GM19240 (cell line): ENCODE measurements around the gene SCGB3A2.
"Not testable (repeated sequence)": the region's sequence is repeated elsewhere in the genome, so short reads cannot be mapped to it uniquely, and the experiment has no call there.

Experiments used
- DNase-seq: peaks from one replicate; pipeline ENCODE4 v3.0.0; 2011; ENCODE audit warnings: low spot score; ENCODE audit not compliant: insufficient read length

Gene SCGB3A2

DNA sequence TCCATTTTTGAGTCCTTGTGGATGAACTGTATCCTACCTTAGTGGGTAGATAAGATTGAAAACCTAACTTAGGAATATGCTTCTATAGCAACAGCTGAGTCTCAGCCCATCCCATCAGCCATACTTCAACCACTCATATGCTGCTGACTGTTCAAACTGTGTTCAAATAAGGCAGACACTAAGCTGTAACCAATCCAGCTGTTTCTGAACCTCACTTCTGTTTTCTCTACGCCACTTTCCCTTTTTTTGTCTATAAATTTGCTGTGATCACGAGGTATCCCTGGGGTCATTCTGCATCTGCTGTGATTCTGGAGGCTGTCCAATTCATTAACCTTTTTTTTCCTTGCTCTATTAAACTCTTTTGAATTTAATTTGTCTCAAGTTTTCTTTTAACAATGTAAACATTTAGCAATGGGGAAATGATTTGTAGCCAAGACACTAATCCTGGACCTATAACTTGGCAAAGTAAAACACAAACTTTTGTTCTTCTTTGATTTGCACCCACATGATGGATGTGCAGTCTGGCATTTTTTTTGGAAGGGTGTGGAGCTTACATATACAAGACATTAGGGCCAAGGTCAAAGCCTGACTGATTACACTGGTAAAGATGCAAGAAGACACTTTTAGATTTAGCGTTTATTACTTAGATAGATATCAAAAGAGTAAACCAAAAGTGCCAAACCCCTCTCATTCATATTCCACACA is 14.9 kb upstream of the SCGB3A2 start:
- DNase-seq, result no peak

DNA sequence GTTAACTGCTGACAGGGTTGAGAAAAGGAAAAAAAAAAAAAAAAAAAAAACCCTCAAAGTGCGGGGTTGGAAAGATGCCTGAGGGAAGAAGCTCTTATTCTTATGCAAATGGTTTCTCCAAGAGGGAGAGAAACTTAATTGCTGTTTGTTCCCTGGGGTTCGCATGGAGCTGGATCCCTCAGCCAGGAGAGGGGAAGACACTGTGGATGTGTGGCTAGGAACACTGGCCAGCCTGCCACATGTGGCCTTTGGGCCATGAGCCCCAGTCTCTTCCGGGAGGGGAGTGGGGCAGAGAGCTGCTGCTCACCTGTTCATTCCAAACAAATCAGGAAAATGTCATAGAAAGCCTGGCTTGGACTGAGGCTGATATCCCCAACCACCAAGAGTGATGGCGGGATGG is 9.4 kb upstream of the SCGB3A2 start:
- no peak for DNase-seq

DNA sequence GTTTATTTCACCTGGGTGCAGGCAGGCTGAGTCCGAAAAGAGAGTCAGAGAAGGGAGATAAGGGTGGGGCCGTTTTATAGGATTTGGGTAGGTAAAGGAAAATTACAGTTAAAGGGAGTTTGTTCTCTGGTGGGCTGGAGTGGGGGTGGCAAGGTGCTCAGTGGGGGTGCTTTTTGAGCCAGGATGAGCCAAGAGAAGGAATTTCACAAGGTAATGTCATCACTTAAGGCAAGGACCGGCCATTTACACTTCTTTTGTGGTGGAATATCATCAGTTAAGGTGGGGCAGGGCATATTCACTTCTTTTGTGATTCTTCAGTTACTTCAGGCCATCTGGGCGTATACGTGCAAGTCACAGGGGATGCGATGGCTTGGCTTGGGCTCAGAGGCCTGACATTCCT is 8.6 kb upstream of the SCGB3A2 start:
- not testable (repeated sequence) for DNase-seq

DNA sequence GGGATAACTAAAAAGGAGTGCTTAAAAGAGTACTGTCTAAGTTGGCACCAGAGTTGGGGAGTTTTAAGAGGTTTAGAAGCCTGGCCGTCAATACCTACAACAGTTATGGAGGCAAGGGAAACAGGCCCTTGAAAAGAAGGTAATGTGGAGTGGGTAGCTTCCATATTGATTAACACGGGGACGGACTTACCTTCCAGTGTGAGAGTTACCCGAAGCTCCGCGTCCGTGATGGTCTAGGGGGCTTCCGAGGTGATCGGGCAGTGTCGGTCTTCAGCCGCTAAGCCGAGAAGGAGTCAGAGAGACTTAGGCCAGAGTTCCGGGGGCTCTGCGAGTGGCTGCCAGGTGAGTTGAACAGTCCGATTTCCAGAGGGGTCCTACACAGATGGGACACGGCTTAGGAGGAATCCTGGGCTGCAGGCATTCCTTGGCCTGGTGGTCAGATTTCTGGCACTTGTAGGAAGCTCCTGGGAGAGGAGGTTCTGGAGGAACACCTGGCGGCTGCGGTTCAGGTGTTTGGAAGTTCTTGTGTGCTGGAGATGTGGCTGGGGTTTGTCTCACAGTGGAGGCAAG is 6.4 kb upstream of the SCGB3A2 start:
- DNase-seq, result not testable (repeated sequence)

DNA sequence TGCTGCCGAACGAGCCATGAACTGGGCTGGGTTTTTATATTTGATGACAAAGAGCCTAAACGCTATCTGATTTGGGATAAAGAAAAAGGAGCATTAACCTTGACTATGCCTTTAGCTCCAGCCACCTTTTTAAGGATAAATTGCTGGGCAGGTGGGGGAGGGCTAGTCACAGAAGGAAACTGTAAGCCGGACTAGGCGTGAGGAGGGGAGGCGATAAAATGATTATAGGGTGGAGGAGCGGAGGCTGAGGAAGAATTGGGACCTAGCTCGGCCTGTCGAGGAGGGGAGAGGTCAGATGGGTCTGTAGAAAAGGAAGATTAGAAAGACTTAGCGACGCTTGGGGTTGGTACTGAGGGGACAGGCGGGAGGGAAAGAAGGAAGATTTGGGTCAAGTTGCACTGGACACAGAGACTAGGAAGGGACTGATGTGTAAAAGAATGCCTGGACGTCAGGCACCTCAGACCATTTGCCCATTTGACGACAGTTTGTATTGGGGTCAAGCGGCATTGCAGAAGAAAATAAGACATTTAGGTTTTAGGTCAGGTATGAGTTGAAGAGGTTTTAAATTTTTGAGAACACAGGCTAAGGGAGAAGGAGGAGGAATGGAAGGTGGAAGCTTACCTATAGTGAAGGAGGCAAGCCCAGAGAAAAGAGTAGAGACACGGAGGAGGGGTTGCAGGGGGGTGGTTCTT is 5.6 kb upstream of the SCGB3A2 start:
- not testable (repeated sequence) for DNase-seq

DNA sequence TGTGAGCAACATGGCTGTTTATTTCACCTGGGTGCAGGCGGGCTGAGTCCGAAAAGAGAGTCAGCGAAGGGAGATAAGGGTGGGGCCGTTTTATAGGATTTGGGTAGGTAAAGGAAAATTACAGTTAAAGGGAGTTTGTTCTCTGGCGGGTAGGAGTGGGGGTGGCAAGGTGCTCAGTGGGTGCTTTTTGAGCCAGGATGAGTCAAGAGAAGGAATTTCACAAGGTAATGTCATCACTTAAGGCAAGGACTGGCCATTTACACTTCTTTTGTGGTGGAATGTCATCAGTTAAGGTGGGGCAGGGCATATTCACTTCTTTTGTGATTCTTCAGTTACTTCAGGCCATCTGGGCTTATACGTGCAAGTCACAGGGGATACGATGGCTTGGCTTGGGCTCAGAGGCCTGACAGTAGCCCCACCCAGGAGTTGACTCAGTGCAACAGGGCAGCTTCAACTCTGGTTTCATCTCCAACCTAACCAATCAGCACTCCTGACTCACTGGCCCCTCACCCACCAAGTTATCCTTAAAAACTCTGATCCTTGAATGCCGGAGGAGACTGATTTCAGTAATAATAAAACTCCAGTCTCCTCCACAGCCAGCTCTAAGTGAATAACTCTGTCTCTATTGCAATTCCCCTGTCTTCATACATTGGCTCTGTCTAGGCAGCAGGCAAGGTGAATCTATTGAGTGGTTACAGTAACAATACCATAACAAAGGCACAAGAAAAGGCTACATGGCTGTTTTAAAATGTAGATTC is 4.2 kb upstream of the SCGB3A2 start:
- not testable (repeated sequence) for DNase-seq

DNA sequence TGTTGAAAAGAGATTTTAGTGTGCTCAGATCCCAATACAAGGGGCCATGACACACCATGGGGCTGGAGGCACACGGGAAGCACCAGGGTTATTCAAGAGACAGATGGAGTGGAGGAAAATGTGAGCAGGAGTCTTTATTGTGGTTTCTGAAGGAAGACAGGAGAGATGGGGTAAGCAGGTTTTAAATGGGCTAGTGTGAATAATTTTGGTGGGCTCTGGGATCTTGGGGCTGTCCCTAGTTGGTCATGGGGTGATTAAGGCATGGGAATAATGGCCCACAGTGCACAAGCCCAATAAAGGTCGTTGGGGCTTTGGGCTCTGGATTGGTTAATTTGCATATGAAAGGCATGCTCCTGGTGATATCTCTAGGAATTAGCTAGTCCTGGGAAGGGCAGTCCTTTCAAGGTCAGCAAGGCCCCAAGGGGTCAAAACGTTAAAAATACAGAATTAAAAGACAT is 3.6 kb upstream of the SCGB3A2 start:
- no peak for DNase-seq

DNA sequence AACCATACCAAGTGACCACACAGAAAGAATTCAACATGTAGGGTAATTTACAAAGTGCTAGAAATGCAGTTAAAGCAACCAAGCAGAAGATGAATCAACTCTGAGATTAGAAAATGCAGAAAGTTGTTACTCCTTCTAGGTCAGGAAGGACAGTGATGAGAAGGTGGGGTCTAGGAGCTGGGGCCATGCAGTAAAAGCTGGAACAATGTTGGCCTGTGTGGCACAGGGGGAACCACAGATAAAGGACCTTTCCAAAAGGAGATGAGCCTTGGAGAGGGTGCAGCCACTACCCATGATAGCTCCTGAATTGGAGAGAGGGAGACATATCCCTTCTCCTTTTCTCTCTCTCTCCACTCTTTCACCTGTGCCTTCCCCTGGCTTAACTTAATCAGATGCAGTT is 2.4 kb upstream of the SCGB3A2 start:
- no peak for DNase-seq

DNA sequence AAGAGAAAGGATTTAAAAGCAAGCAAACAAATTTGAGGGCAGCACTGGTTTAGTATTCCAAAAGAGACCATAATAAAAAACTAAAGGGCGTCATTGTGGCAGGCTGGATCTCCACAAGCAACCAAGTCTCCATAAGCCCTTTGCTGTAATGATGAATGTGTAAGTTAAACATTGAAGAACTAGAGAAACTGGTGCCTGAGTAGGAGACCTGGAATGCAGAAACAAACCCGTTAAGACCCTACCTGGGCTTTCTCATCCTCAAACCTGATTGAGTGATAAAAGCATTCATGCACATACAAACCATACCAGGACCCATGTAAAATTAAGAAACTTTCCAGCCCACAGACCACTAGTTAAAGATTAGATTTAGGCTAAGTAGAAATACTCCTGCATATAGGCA is 1.9 kb upstream of the SCGB3A2 start:
- no peak for DNase-seq

DNA sequence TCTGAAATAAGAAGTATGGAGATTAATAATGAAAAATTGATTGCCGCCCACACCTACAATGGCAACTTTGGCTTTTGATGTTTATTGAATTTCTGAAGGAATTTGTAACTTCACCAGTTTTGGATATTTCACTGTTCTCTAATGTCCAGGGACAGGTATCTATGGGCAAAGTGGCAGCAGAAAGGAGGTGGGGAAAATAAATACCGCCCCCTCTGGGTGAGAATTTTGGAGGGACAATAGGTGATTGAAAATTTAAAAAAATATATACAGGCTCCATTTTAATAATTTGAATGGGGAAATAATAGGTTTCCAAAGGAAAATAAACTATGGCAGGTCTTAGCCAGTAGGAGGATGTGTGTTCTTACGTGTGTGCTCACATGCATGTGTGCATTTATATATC is 1.3 kb downstream of the SCGB3A2 start:
- DNase-seq, result no peak

DNA sequence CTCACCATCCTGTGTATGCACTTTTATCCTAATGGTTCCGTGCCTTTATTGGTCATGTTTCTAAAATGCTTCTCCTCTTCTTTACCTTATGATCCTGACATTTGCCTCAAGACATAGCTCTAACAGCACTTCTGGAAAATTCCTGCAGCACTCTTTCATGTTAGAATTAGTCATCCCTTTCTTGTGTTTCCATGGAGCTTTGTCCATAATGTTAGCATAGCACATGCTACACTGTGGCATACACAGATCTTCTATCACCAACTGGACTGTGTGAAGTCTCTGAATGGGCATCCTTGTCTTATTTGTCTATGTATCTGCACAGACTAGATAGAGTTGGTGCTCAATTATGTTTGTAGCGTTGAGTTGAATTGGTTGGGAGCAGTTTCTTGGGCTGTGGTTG is 2.0 kb downstream of the SCGB3A2 start:
- no peak for DNase-seq

DNA sequence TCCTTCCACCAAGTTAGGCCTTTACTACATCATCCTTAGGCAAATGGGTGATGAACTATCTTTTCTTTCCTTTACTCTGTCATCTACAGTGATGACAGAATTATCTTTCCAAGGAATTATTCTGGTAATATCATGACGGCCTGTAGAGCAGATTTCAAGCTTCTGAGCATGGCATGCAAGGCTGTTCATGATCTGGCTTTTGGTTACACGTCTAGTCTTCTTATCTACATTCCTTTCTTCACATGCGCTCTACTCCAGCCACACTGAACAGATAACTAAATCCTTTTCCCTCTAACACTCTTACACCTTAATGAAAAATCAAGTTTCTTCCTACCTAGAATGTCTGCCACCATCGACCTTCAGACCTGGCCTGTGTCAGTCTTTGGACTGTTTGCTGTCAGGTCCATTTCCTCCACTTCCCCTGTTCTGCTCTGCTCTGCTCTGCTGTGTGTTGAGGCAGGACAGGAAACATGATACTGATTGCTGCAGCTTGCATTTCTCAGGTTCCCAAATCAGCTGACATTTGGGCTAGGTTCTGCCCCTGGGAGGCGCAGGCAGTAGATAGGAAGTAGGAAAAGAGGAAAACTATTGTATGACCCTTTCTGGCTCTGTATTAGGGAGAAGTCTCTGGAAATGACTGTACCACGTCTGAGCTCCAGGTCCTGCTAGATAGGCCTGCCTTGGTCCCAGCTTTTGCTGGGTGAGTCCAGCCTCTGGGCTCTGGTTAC is 4.2 kb downstream of the SCGB3A2 start:
- DNase-seq, result no peak

DNA sequence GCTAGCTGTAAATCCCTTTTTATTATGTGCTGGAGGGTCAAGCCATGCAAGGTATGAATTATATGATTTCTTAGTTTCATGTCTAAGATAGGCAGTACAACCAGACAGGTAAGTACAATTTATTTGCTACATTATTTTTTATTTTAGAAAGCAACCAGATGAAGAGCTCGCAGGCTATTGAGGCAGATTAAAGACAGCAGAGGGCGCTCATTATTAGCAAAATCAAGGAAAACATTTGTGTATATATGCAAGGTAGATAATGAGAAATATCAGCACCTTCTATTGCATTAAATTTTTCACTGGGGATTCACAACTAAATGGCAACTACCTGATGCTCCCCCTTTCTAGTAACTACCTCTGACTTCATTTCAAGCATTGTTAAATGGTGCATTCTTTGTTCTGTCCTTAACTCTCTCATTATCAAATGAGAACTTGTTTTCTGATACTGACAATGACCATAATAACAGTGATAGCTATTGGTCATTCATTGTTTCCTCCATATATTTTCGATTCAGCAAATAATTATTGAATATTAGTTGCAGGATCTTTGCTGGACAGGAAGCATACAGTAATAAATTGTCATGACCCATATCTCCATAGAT is 8.6 kb downstream of the SCGB3A2 start:
- no peak for DNase-seq

DNA sequence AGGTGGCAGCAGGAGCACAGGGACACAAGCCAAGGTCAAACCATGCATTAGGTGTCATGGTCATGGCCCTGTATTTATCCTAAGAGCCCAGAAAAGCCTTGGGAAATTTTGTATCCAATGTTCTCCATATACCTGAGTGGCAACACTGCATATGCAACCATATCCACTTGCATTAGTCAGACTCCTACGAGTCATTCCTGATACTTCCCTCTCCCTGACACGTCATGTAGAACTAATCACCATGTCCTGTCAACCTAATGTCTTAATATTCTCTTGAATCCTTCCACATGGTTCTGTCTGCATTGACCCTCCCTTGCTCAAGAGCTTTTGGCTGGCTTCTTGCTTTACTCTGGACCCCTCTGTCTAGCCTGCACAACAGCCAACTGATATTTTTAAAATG is 9.4 kb downstream of the SCGB3A2 start:
- DNase-seq, result no peak

DNA sequence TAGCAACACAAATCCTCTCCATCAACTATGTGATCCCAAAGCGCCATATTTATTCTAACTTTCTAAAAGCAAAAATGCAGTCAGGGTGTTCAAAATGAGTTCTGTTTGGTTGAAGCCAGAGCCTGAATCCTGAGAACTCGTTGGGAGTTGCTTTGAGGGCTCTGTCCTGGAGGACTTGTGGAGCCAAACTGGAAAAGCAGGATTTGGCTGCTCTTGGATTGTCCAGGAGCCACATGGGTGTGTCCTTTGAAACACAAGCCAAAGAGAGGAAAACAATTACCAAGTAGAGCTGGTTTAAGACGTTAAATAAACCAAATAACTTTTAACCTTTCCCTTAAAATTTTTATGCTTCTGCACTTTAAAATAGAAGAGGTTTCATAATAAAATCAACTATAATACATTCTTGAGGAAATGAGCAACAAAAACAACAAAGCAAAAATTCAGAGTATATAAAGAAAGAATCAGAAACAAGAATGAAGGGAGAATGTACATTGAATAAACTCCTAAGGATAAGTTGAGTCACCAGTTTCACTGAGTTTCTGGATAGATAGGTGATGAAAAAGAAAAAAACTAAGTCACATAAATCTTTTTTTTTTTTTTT is 14.3 kb downstream of the SCGB3A2 start:
- DNase-seq, result no peak

DNA sequence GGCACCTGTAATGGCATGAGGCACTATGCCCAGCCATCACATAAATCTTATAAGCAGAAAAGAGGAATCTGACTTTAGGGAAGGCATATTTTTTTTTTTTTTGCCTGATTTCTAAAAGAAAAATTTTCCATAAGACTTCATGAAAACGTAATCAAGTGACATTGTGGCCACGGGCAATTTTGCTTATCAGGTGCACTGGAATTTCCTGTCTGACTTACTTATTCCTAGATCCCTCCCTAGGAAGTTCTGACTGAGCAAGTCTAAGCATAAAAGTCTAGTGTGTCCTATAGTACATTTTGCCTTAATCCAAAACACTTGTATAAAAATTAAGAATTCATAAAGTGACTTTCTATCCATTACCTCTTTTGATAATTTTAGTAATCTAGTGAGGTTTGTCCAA is 15.3 kb downstream of the SCGB3A2 start:
- no peak for DNase-seq

DNA sequence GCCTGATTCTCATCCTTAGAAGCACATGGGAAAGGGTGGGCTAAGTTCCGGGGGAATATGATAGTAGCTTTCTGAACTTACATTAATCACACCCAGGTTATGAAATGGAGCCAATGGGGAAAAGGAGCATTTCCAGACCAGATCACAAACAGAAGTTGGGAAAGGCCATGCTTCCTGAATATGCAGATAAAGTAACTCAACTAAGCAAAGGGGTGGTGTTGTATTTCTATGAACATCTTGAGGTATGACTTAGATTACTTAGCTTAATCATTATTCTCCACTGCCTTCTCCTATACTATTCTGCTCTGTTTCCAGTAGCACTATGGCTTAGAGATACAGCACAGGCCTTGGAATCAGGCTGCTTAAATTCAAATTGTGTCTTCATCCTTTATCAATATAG is 17.4 kb downstream of the SCGB3A2 start:
- no peak for DNase-seq

DNA sequence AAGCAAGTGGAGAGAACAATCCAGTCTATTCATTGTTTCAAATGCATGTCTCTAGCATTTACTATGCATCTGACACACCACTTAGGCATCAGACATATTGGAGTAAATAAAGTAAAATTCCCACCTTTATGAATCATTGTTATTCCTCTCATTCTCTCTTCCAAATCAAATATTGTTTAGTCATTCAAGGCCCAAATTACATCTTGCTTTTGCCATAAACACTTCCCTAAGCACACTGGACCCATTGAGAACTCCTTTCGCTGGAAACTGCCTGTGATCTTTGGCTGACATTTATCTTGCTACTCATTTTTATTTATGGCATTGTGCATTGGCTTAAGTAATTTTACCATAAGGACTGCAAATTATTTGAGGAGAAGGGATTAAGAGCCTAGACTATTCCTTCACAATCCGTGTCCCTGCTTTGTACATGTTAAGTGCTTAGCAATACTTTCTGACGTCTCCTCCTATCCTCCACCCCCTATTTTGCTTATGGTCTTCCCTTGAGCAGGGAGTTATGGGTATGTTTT is 20.4 kb downstream of the SCGB3A2 start:
- no peak for DNase-seq

DNA sequence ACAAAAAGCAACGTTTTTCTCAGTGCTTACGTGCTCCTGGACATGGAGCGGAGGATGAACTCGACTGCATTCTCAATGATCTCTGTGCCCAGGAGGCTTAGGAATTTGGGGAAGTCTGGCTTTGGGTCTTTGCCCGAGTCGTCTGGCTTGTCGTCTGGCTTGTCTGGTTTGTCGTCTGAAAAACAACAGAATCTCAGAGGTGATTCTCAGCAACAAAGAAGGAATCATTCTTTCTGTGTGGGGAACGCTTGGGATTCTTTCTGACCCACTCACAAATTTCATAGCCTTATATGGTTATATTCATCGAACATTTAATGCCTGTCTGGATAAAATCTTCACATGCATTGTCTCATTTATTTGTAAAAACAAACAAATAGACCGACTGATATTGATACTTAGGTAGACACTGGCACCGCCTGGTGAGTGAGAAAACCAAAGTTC is 23.1 kb downstream of the SCGB3A2 start:
- DNase-seq, result no peak

DNA sequence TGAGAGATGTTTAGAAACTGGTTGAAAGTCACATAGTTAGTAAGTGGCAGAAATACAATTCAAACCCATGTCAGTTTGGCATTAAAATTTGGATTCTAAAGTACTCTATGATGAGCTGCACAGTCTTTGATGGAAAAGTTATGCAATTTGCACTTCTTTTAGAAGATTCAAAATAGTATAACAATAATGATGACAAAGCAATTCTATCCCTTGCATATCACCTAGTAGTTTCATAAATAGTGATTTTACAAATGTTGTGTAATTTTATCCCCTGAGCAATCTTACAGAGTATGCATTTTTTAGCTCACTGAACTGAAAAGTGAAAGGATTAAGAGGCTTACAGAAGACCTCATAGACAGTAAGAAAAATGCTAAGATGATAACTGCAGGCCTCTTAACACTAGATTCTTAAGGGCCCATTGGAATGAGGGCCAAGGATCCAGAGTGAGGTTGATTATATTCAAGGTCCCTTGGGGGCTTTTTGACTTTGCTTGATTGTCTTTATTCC is 24.2 kb downstream of the SCGB3A2 start:
- DNase-seq, result no peak
